Fibroblast of mammary gland (primary cell): ENCODE measurements around the gene SEMA3E.
"Not testable (repeated sequence)": the region's sequence is repeated elsewhere in the genome, so short reads cannot be mapped to it uniquely, and the experiment has no call there.

Source experiments
- DNase-seq: peaks from one replicate; pipeline ENCODE4 v3.0.0-alpha.2; 2010; ENCODE audit warnings: low read depth
- H3K4me3 ChIP-seq: 2 replicates; pipeline ENCODE4 v1.5.1; 2011; ENCODE audit warnings: low read depth, mild to moderate bottlenecking, low read length, moderate library complexity; ENCODE audit not compliant: control insufficient read depth
- TF ChIP-seq, protein P1 (sequence below): conservative IDR thresholded peaks from 2 replicates; pipeline ENCODE4 v1.5.1; 2011; ENCODE audit warnings: low read depth, low read length, inconsistent platforms; ENCODE audit not compliant: control insufficient read depth, insufficient read depth

SEMA3E gene

DNA sequence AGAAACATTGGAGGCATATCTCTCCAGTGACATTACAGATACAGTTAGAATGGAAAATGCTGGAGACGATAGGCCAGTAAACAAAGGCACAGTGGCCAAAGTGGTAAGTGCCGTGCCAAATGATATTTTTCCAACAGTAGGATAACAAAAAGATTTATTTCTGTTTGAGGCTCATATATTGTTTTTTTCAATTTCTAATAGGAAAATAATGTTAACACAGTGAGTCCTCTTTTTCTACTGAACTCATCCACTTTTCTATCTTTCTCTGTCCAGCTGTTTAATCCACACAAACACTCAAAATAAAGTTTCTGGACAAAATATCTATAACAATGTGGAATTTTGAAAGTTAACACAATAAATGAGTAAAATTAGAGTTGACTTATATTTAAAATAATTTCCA lies 201.3 kb downstream of the SEMA3E start:
- TF ChIP-seq, protein P1, sequence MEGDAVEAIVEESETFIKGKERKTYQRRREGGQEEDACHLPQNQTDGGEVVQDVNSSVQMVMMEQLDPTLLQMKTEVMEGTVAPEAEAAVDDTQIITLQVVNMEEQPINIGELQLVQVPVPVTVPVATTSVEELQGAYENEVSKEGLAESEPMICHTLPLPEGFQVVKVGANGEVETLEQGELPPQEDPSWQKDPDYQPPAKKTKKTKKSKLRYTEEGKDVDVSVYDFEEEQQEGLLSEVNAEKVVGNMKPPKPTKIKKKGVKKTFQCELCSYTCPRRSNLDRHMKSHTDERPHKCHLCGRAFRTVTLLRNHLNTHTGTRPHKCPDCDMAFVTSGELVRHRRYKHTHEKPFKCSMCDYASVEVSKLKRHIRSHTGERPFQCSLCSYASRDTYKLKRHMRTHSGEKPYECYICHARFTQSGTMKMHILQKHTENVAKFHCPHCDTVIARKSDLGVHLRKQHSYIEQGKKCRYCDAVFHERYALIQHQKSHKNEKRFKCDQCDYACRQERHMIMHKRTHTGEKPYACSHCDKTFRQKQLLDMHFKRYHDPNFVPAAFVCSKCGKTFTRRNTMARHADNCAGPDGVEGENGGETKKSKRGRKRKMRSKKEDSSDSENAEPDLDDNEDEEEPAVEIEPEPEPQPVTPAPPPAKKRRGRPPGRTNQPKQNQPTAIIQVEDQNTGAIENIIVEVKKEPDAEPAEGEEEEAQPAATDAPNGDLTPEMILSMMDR, result no peak
- DNase-seq, result no peak
- H3K4me3 ChIP-seq, result no peak overlapping the region

DNA sequence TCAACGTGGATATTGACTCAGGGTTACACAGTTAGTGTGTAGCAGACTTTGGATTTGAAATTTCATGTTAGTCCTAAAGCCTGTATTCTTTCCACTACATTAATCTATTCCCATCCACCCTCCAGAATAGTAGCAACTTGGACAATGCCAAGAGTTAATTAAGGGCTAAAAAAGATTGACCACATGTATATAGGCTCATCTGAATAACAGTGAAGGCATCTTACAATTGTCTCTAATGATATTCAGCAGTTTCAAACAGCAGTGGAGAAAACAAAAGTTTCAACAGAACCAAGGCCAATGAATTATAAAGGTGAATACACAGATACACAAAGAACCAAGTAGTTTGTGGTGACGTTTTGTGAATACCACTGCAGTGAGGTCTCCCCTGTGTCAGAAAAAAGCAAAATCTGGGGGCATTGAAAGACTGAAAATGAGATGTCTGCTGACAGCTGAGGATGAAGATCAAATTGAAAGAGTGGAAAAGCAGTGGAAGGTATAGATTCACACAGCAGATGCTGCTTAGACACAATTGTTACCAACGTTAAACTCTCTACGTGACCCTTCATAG lies 202.8 kb downstream of the SEMA3E start:
- H3K4me3 ChIP-seq, result no peak overlapping the region
- TF ChIP-seq, protein P1, result no peak
- DNase-seq, result no peak

DNA sequence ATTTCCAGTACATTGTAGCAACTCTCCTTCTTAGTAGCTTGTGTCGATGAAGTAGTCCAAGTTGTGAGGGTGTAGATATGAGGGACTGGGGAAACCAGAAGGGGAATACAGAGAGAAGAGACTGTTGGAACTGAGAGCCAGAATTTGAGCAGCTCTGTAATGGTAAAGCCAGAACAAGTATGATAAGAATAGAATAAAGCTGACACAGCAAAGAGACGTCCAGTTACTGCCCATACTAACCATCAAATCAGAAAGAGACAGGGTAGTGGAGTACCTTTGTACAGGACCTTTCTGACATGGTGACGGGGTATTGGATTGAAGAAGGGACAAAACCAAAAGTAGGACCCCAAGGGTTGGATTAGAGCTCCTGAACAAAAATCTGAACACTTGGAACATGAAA lies 206.0 kb downstream of the SEMA3E start:
- no peak for DNase-seq
- H3K4me3 ChIP-seq, result no peak overlapping the region
- TF ChIP-seq, protein P1, result no peak

DNA sequence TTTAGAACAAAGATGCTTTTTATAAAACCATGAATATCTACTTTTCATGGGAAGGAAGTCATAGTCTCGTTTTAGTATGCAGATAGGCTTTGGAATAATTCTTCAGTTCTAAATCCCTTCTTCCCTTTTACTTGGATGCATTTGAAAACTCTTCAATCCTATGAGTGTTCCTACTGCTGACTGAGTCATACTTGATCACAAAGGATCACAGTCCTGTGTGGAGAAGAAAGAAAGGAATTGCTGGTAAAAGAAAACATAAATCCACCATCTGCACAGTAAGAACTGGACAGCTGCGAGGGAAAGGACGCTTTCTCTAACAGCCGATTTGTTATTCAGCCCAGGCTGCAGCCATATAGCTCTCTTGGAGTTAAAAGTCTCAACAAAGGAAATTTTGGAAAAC lies 209.9 kb downstream of the SEMA3E start:
- DNase-seq, result no peak
- TF ChIP-seq, protein P1, result no peak
- H3K4me3 ChIP-seq, result no peak overlapping the region

DNA sequence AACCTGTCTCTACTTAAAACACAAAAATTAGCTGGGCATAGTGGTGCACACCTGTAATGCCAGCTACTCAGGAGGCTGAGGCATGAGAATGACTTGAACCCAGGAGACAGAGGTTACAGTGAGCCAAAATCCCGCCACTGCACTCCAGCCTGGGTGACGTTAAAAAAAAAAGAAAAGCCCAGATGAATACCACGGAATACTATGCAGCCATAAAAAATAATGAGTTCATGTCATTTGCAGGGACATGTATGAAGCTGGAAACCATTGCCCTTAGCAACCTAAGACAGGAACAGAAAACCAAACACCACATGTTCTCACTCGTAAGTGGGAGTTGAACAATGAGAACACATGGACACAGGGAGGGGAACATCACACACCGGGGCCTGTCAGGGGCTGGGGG lies 218.7 kb downstream of the SEMA3E start:
- not testable (repeated sequence) for DNase-seq, H3K4me3 ChIP-seq

DNA sequence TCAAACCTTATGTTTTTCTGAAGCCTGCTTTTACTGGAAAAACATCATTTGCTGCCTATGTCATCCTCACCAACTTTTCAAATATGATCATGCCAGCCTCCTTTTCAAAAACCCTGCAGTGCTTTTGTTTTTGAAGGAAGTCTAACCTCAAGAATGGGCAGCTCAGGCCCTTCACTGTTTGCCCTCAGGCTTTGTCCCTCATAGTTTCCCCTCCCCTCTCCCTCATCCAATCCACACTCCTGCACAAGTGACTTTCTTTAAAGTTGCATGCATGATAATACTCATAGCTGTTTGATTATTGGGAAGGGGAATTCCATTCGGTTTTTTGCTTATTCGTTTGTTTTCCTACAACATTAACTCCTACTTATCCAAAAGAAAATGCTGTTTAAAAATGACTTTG lies 219.4 kb downstream of the SEMA3E start:
- H3K4me3 ChIP-seq, result no peak overlapping the region
- TF ChIP-seq, protein P1, result no peak
- DNase-seq, result no peak

DNA sequence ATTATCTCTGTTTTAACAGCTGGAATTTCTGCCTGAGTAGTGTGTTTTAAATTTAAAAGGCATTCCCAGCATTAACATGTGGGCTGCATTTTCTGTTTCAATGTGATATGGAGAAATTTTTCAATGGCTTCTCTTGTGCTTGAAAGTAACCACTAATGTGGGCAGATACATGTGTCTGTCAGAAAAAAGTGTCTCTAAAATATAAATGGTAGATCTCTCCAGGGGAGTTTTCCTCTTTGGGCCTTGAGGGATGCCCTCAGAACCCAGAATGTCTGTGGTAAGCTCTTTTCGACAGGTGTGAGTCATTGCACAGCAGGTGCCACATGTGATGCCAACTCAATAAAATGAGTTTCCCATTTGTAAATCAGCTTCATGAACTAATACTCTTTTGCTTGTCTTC lies 221.1 kb downstream of the SEMA3E start:
- DNase-seq, result no peak
- H3K4me3 ChIP-seq, result no peak overlapping the region
- TF ChIP-seq, protein P1, result no peak
